Measurements from ENCODE around the gene PTPRC.
A peak's percentile ranks its signal among the peaks of the same experiment; 100 is the strongest.

The PTPRC gene

DNA sequence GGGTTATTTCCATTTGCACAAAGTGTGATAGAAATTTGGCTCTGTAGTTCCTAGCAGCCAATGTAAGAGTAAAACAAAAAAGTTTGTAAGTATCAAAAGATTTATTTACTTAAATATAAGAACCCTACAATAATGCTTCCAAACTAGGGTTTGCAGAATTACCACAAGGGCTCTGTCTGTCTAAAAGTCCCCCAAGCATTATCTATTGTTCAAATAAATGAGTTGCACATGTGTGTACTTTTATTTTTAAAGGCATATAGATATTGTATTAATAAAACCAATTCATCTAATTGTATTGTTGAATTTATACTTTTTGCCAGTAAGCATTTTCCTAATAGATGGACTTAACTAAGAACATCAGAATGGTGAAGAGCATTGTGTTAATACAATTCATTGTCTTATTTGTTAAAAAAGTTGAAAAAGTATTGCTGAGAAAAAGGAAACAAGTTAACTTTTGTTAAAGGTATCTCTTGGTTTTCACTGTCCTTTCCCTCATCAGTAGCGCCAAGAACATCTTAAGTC, 863 bp upstream of the PTPRC start:
- no peak for TF ChIP-seq POLR2A (IDR thresholded peaks at IDR 0.05; ENCODE audit: low read depth, low read length)
- TF ChIP-seq POLR2AphosphoS5 (IDR thresholded peaks at IDR 0.05; ENCODE audit: low read depth, low read length), result no peak
- TF ChIP-seq TAF1 (IDR thresholded peaks at IDR 0.05; ENCODE audit: borderline replicate concordance, low read depth, low read length), result no peak
- FAIRE-seq, result peak; percentile 14
- no peak for DNase-seq (ENCODE audit: insufficient read length)

DNA sequence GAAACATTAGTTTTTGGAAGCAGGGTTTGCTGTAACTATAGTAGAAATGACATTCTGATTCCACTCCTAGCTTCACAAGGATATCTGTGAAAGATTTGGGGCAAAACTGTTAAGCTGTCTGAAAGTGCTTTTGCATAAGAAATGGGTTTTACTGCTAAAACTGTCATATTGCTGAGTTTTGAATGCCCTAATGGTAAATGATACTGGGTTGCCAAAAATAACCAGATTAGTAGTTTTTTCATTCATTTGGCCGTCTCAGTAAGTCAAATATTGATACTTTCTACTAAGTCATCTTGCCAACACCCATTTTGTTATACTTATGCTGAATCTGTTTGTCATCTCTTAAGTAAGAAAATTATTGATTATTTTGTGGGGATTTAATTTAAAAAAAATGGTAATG, 399 bp upstream of the PTPRC start:
- TF ChIP-seq POLR2AphosphoS5 (IDR thresholded peaks at IDR 0.05; ENCODE audit: low read depth, low read length) (no peak), TAF1 (IDR thresholded peaks at IDR 0.05; ENCODE audit: borderline replicate concordance, low read depth, low read length) (no peak)
- DNase-seq (ENCODE audit: insufficient read length), result no peak
- no peak for FAIRE-seq

DNA sequence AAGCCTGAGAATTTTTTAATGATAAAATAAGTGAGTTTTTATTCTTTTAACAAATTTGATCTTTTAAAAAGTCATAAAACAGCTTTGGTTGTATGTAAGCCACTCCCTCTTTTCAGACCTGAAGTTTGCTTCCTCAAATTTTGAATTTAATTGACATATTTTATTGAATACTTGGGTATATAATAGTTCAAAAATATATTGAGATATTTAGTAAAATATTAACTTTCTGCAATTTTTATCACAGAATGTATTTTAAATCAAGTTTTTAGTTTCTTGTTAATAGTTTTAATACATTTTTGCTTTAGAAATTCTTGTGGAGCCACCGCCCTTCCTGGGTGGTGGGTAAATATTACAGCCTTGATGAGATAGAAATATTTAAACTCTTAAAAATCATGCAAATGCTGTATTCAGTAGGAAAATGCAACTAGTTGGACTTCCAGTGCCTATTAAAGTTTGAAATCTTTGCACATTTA, 867 bp downstream of the PTPRC start:
- no peak for TF ChIP-seq POLR2A (IDR thresholded peaks at IDR 0.05; ENCODE audit: low read depth, low read length)
- TF ChIP-seq POLR2AphosphoS5 (IDR thresholded peaks at IDR 0.05; ENCODE audit: low read depth, low read length), result no peak
- TF ChIP-seq TAF1 (IDR thresholded peaks at IDR 0.05; ENCODE audit: borderline replicate concordance, low read depth, low read length), result no peak
- DNase-seq (ENCODE audit: insufficient read length), result no peak
- no peak for FAIRE-seq

DNA sequence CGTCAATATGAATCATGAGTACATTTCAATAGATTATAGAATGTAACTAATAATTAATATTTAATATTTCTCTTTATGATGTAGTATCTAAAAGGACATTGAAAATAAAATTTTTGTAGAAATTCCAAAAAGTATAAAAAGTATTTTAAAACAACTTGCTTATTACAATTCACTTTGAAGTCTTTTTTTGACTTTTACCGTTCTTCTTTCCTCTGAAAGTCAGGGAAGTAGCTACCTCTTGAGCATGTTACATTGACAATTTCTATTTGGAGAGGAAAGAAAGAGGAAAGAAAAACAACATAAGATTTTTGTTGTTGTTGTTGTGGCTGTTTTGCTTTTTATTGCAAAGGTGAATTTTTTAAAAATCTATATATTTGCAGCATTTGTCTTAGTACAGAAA, 1.3 kb downstream of the PTPRC start:
- FAIRE-seq (no peak), DNase-seq (ENCODE audit: insufficient read length) (no peak)
- TF ChIP-seq POLR2A (IDR thresholded peaks at IDR 0.05; ENCODE audit: low read depth, low read length), result no peak
- TF ChIP-seq TAF1 (IDR thresholded peaks at IDR 0.05; ENCODE audit: borderline replicate concordance, low read depth, low read length), result no peak
- TF ChIP-seq POLR2AphosphoS5 (IDR thresholded peaks at IDR 0.05; ENCODE audit: low read depth, low read length), result no peak

DNA sequence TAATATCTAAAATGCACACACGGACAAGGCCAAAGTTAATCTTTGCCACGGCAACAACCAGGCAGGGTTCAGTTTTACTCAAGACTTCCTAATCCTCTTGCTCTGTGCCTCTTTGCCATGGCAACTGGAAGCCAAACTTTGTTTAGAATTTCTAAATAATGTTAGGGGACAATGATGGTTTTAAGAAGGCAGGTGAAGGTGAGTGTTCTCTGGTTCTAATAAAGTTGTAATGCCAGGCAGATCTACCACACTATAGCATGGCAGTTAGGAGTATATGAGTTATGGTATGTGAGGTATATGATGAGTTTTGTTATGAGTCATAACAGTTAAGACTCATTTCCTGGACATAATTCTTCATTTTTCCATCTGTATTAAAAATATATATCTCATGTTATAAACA, 2.7 kb downstream of the PTPRC start:
- peak; percentile 41; the same call in 1 of the 2 replicates for TF ChIP-seq POLR2AphosphoS5 (IDR thresholded peaks at IDR 0.05; ENCODE audit: low read depth, low read length)
- peak; percentile 45; the same call in 1 of the 2 replicates for TF ChIP-seq POLR2A (IDR thresholded peaks at IDR 0.05; ENCODE audit: low read depth, low read length)
- TF ChIP-seq TAF1 (IDR thresholded peaks at IDR 0.05; ENCODE audit: borderline replicate concordance, low read depth, low read length), result no peak
- no peak for DNase-seq (ENCODE audit: insufficient read length)
- FAIRE-seq, result peak; percentile 61

DNA sequence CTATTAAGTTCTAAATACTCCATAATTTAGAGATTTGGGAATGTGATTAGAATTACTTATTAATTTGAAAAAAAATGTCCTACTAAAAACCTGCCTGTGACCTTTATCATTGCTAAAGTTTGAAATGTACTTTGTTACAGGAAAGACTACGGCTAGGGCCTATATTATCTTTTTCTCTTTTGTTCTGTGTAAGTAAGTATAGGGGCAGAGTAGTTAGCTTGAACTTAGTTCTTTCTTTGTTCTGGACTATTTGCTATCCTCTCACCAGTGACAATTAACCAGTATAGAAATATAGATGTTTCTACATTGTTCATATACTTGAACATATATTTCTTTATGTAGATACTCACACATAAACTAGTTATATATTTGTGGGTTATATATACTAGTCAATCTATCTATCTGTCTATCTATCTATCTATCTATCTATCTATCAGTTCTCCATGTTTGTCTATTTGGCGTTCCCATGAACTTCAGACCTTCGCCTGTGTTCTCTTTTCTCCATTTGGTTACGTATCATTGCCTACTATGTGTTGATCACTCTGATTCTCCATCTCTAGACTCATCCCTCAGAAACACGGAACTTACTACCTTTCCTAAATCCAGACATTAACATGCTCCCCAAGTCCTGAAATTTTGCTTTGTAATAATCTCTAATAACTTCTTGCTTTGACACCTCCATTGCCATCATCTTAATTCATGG, 3.3 kb downstream of the PTPRC start:
- FAIRE-seq (peak; percentile 61), DNase-seq (ENCODE audit: insufficient read length) (no peak)
- no peak for TF ChIP-seq TAF1 (IDR thresholded peaks at IDR 0.05; ENCODE audit: borderline replicate concordance, low read depth, low read length)
- TF ChIP-seq POLR2A (IDR thresholded peaks at IDR 0.05; ENCODE audit: low read depth, low read length), result no peak
- no peak for TF ChIP-seq POLR2AphosphoS5 (IDR thresholded peaks at IDR 0.05; ENCODE audit: low read depth, low read length)

DNA sequence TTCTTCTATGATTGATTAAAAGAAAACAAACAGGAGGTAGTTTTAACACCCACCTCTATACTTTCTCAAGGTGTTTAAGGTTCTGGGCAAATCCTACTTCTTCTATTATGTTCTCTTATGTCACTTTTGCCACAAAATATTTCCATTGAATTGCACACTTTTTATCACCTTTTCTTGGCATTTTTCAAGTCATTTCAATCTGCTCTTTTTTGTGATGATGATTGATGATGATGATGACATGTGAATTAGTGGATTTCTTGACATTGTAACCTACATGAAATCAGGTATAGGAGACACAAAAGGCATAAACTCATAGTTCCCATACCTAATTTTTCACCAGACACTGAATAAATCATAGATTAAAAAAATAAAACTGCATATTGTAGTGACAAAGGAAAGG, 4.1 kb downstream of the PTPRC start:
- no peak for TF ChIP-seq POLR2AphosphoS5 (IDR thresholded peaks at IDR 0.05; ENCODE audit: low read depth, low read length)
- TF ChIP-seq POLR2A (IDR thresholded peaks at IDR 0.05; ENCODE audit: low read depth, low read length), result no peak
- TF ChIP-seq TAF1 (IDR thresholded peaks at IDR 0.05; ENCODE audit: borderline replicate concordance, low read depth, low read length), result no peak
- no peak for FAIRE-seq
- DNase-seq (ENCODE audit: insufficient read length), result no peak

DNA sequence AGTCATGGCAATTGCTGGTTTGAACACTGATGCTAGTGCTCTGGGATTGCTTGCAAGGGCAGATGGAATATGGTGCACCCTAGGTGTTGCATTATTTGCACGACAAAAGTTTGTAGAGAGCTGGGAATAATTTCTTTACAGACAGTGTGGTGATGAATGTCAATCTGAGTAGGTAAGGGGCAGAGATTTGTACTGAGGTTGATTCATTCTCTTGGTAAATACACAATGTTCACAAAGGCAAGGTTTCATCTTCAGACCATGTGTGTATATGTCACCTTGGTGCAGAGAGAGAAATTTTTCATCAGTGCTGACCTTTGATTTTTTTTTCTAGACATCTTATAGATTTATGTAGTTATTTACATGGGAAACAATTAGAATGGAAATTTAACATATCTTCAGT, 5.0 kb downstream of the PTPRC start:
- FAIRE-seq, result peak; percentile 5
- no peak for TF ChIP-seq POLR2A (IDR thresholded peaks at IDR 0.05; ENCODE audit: low read depth, low read length)
- TF ChIP-seq TAF1 (IDR thresholded peaks at IDR 0.05; ENCODE audit: borderline replicate concordance, low read depth, low read length), result no peak
- TF ChIP-seq POLR2AphosphoS5 (IDR thresholded peaks at IDR 0.05; ENCODE audit: low read depth, low read length), result no peak
- no peak for DNase-seq (ENCODE audit: insufficient read length)

DNA sequence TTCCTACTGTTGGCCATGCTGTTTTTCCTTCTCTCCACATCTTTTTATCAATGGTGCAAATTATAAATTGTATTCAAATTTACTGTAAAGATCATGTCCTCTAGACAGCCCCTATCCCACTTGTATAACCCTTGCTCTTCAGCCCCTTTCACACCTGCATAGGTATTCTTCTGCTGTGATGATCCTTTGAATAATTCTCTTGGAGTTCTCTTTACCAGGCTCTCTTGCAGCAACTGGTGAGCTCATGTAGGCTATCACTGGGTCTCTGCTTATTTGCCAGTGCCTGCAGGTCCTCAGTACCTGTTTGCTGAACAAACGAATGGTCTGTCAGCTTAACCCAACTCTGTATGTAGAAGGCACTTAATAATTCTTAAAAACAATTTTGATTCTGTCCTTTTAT, 8.2 kb downstream of the PTPRC start:
- FAIRE-seq (peak; percentile 83), DNase-seq (ENCODE audit: insufficient read length) (no peak)
- TF ChIP-seq POLR2A (IDR thresholded peaks at IDR 0.05; ENCODE audit: low read depth, low read length) (no peak), TAF1 (IDR thresholded peaks at IDR 0.05; ENCODE audit: borderline replicate concordance, low read depth, low read length) (no peak), POLR2AphosphoS5 (IDR thresholded peaks at IDR 0.05; ENCODE audit: low read depth, low read length) (no peak)

DNA sequence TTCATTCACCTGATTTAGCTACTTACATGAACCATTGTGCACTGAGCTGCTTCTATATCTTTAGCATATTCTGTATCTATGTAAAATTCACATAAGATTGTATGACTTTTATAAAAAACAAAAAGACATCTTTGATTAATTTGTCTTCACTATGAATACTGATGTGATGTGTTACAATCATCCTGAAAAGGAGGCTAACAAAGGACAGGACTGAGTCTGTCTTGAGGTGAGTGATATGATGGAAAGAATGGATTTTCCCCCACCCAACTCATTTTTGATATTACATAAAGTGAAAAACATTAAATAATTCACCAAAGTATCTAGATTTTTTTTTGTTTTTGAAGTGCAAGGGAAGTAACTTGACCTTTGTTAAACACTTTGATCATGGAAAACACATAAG, 9.8 kb downstream of the PTPRC start:
- FAIRE-seq, result peak; percentile 74
- TF ChIP-seq POLR2A (IDR thresholded peaks at IDR 0.05; ENCODE audit: low read depth, low read length), result no peak
- TF ChIP-seq TAF1 (IDR thresholded peaks at IDR 0.05; ENCODE audit: borderline replicate concordance, low read depth, low read length), result no peak
- TF ChIP-seq POLR2AphosphoS5 (IDR thresholded peaks at IDR 0.05; ENCODE audit: low read depth, low read length), result no peak
- no peak for DNase-seq (ENCODE audit: insufficient read length)

DNA sequence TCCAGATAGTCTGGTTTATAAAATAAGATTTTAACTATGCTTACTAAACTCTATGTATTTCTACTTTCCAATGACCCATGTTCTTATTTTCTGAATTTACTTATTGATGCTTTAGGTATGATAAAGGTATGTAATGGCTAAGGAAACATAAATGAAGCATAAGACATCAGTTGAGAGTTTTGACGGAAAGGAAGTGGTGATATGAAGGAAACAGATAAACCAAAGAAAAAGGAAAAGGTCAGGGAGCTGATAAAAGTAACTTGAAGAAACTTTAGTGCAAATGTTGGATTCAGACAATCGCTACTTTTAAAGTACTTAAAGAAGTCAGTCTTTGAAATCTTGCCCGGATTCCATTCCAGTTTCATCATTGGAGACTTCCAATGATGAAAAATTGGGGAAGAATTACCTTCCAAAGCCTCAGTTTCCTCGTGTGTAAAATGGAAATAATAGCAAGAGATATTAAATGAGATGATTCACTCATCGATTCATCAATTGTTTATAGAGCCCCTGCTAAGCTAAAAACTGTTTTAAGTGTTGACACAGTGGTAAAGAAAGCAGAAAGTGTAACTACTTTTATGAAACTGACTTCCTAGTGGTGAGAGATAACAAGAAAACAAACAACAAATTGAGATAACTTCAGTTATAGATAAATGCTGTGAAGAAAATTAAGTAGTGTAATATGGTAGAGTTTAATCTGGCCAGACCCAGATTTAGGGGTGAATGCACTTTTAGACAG, 10.6 kb downstream of the PTPRC start:
- FAIRE-seq, result no peak
- no peak for DNase-seq (ENCODE audit: insufficient read length)
- no peak for TF ChIP-seq TAF1 (IDR thresholded peaks at IDR 0.05; ENCODE audit: borderline replicate concordance, low read depth, low read length)
- TF ChIP-seq POLR2A (IDR thresholded peaks at IDR 0.05; ENCODE audit: low read depth, low read length), result no peak
- no peak for TF ChIP-seq POLR2AphosphoS5 (IDR thresholded peaks at IDR 0.05; ENCODE audit: low read depth, low read length)

DNA sequence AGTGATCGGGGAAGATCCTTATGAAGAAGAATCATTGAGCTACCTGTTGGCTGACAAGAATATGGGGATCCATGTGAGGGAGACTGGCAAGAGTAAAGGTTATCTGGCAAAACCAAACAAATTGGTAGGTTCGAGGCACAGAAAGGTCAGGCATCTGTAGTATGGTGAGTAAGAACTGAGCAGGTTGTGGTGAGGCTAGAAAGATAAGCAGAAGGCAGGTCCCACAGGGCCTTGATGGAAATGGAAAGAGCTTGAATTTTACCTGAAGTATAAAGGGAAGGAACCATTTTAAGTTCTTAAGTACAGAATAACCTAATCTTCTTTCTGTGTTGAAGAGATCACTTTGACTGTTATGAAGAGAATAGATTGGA, 11.1 kb downstream of the PTPRC start:
- TF ChIP-seq POLR2A (IDR thresholded peaks at IDR 0.05; ENCODE audit: low read depth, low read length), result no peak
- TF ChIP-seq POLR2AphosphoS5 (IDR thresholded peaks at IDR 0.05; ENCODE audit: low read depth, low read length), result no peak
- no peak for TF ChIP-seq TAF1 (IDR thresholded peaks at IDR 0.05; ENCODE audit: borderline replicate concordance, low read depth, low read length)
- FAIRE-seq (peak; percentile 98), DNase-seq (ENCODE audit: insufficient read length) (no peak)

All from GM12892 (cell line).